T-helper 1 cell treated with Interleukin-12 subunit alpha and Interleukin-12 subunit beta and Interleukin-4 antibody, amounts not matched to agents 30 μg/mL and 1 μg/mL, for 36 hours (primary cell): ENCODE results near the gene ZSCAN31.
"Not testable (repeated sequence)": the region's sequence is repeated elsewhere in the genome, so short reads cannot be mapped to it uniquely, and the experiment has no call there.

ENCODE experiments used
- H3K27ac Mint-ChIP-seq: one replicate; pipeline ENCODE4 v1.8.0; 2021; ENCODE audit warnings: mild to moderate bottlenecking, mixed read lengths
- H3K27me3 Mint-ChIP-seq: one replicate; pipeline ENCODE4 v1.8.0; 2021; ENCODE audit warnings: low read depth, mixed read lengths
- H3K36me3 Mint-ChIP-seq: one replicate; pipeline ENCODE4 v1.8.0; 2021; ENCODE audit warnings: low read depth, mixed read lengths
- H3K4me1 Mint-ChIP-seq: one replicate; pipeline ENCODE4 v1.8.0; 2021; ENCODE audit warnings: low read depth, mixed read lengths
- H3K4me3 Mint-ChIP-seq: one replicate; pipeline ENCODE4 v1.8.0; 2021; ENCODE audit warnings: mild to moderate bottlenecking, moderate library complexity, mixed read lengths
- H3K9me3 Mint-ChIP-seq: one replicate; pipeline ENCODE4 v1.8.0; 2021; ENCODE audit warnings: mixed read lengths

ZSCAN31 gene

GRCh38 chr6:28335564-28336283, at the start of gene ZSCAN31:
ZSCAN31 (minus strand) TSS chr6:28336148; CDS start chr6:28329683, 6,465 bp downstream.
- Mint-ChIP-seq H3K9me3 (peaks cover 22% of the 10 kb centered on the region), H3K36me3 (peaks cover 4% of the 10 kb centered on the region), H3K4me3 (no peak within 1 kb of the TSS), H3K27me3 (peaks cover 9% of the 10 kb centered on the region), H3K27ac (no peak within 1 kb of the TSS), H3K4me1 (peaks cover 3% of the 10 kb centered on the region)

GRCh38 chr6:28384143-28384533, 48.2 kb upstream of the ZSCAN31 start:
- Mint-ChIP-seq H3K27me3 (no peaks in the 10 kb centered on the region), H3K36me3 (peaks cover 66% of the 10 kb centered on the region), H3K9me3 (peaks cover 16% of the 10 kb centered on the region), H3K27ac (no peak overlapping the region), H3K4me1 (peaks cover 12% of the 10 kb centered on the region), H3K4me3 (no peak overlapping the region)

- H3K4me3 Mint-ChIP-seq: peak overlapping the region; percentile 64
- H3K9me3 Mint-ChIP-seq: peaks cover 16% of the 10 kb centered on the region
- H3K27me3 Mint-ChIP-seq: no peaks in the 10 kb centered on the region
- H3K36me3 Mint-ChIP-seq: peaks cover 61% of the 10 kb centered on the region
- H3K4me1 Mint-ChIP-seq: peaks cover 11% of the 10 kb centered on the region
- peak overlapping the region; percentile 21 for H3K27ac Mint-ChIP-seq
Measured at GRCh38 chr6:28383235-28384142, 47.5 kb upstream of the ZSCAN31 start.

GRCh38 chr6:28380381-28380780, 44.4 kb upstream of the ZSCAN31 start:
- Mint-ChIP-seq H3K27me3 (no peaks in the 10 kb centered on the region), H3K27ac (no peak overlapping the region), H3K4me3 (no peak overlapping the region), H3K9me3 (peaks cover 16% of the 10 kb centered on the region), H3K36me3 (peaks cover 59% of the 10 kb centered on the region), H3K4me1 (peaks cover 9% of the 10 kb centered on the region)

GRCh38 chr6:28378644-28379043, 42.7 kb upstream of the ZSCAN31 start:
- peaks cover 9% of the 10 kb centered on the region for H3K4me1 Mint-ChIP-seq
- H3K9me3 Mint-ChIP-seq: peaks cover 16% of the 10 kb centered on the region
- no peaks in the 10 kb centered on the region for H3K27me3 Mint-ChIP-seq
- H3K36me3 Mint-ChIP-seq: peaks cover 51% of the 10 kb centered on the region
- no peak overlapping the region for H3K4me3 Mint-ChIP-seq
- no peak overlapping the region for H3K27ac Mint-ChIP-seq

GRCh38 chr6:28377879-28378278, 41.9 kb upstream of the ZSCAN31 start:
- no peaks in the 10 kb centered on the region for H3K27me3 Mint-ChIP-seq
- H3K36me3 Mint-ChIP-seq: peaks cover 47% of the 10 kb centered on the region
- no peak overlapping the region for H3K4me3 Mint-ChIP-seq
- H3K9me3 Mint-ChIP-seq: peaks cover 16% of the 10 kb centered on the region
- peaks cover 2% of the 10 kb centered on the region for H3K4me1 Mint-ChIP-seq
- no peak overlapping the region for H3K27ac Mint-ChIP-seq

- Mint-ChIP-seq H3K27ac (no peak overlapping the region), H3K27me3 (no peaks in the 10 kb centered on the region), H3K36me3 (peaks cover 16% of the 10 kb centered on the region), H3K9me3 (no peaks in the 10 kb centered on the region), H3K4me1 (no peaks in the 10 kb centered on the region), H3K4me3 (no peak overlapping the region)
Measured at GRCh38 chr6:28373925-28374324, 38.0 kb upstream of the ZSCAN31 start.

- H3K27ac Mint-ChIP-seq: no peak overlapping the region
- no peaks in the 10 kb centered on the region for H3K9me3 Mint-ChIP-seq
- no peaks in the 10 kb centered on the region for H3K4me1 Mint-ChIP-seq
- H3K36me3 Mint-ChIP-seq: peaks cover 9% of the 10 kb centered on the region
- H3K4me3 Mint-ChIP-seq: no peak overlapping the region
- H3K27me3 Mint-ChIP-seq: no peaks in the 10 kb centered on the region
Measured at GRCh38 chr6:28371706-28372451, 35.9 kb upstream of the ZSCAN31 start.

GRCh38 chr6:28371280-28371679, 35.3 kb upstream of the ZSCAN31 start:
- no peak overlapping the region for H3K4me3 Mint-ChIP-seq
- H3K27ac Mint-ChIP-seq: no peak overlapping the region
- no peaks in the 10 kb centered on the region for H3K9me3 Mint-ChIP-seq
- H3K36me3 Mint-ChIP-seq: peaks cover 9% of the 10 kb centered on the region
- H3K4me1 Mint-ChIP-seq: no peaks in the 10 kb centered on the region
- H3K27me3 Mint-ChIP-seq: no peaks in the 10 kb centered on the region

GRCh38 chr6:28370440-28370839, 34.5 kb upstream of the ZSCAN31 start:
- Mint-ChIP-seq H3K27me3 (no peaks in the 10 kb centered on the region), H3K4me1 (no peaks in the 10 kb centered on the region), H3K4me3 (no peak overlapping the region), H3K27ac (no peak overlapping the region), H3K36me3 (peaks cover 10% of the 10 kb centered on the region), H3K9me3 (no peaks in the 10 kb centered on the region)

GRCh38 chr6:28369463-28369862, 33.5 kb upstream of the ZSCAN31 start:
- H3K4me1 Mint-ChIP-seq: no peaks in the 10 kb centered on the region

GRCh38 chr6:28368522-28368921, 32.6 kb upstream of the ZSCAN31 start:
- H3K27me3 Mint-ChIP-seq: no peaks in the 10 kb centered on the region
- H3K27ac Mint-ChIP-seq: no peak overlapping the region
- peaks cover 16% of the 10 kb centered on the region for H3K36me3 Mint-ChIP-seq
- no peaks in the 10 kb centered on the region for H3K9me3 Mint-ChIP-seq
- H3K4me3 Mint-ChIP-seq: no peak overlapping the region
- no peaks in the 10 kb centered on the region for H3K4me1 Mint-ChIP-seq

More at GRCh38 chr6:28369463-28369862, 33.5 kb upstream of the ZSCAN31 start:
- H3K4me3 Mint-ChIP-seq: no peak overlapping the region
- no peaks in the 10 kb centered on the region for H3K9me3 Mint-ChIP-seq
- H3K36me3 Mint-ChIP-seq: peaks cover 13% of the 10 kb centered on the region
- H3K27ac Mint-ChIP-seq: no peak overlapping the region
- no peaks in the 10 kb centered on the region for H3K27me3 Mint-ChIP-seq

GRCh38 chr6:28365590-28365989, 29.6 kb upstream of the ZSCAN31 start:
- peaks cover 20% of the 10 kb centered on the region for H3K36me3 Mint-ChIP-seq
- H3K4me1 Mint-ChIP-seq, H3K27me3 Mint-ChIP-seq, H3K9me3 Mint-ChIP-seq, H3K4me3 Mint-ChIP-seq, H3K27ac Mint-ChIP-seq: not testable (repeated sequence)

GRCh38 chr6:28360961-28361360, 25.0 kb upstream of the ZSCAN31 start:
- Mint-ChIP-seq H3K9me3 (no peaks in the 10 kb centered on the region), H3K27ac (no peak overlapping the region), H3K27me3 (no peaks in the 10 kb centered on the region), H3K4me1 (peaks cover 8% of the 10 kb centered on the region), H3K4me3 (no peak overlapping the region), H3K36me3 (peaks cover 21% of the 10 kb centered on the region)
